GM04504 (cell line): ENCODE results near the gene SLC38A3.

Source experiments
- DNase-seq: peaks from one replicate; pipeline ENCODE4 v3.0.0-alpha.2; 2012; ENCODE audit warnings: low read depth

SLC38A3 gene

GRCh38 chr3:50204804-50205412 lies at the start of gene SLC38A3:
TSS of gene SLC38A3 (plus strand) at chr3:50205271. CDS start at chr3:50214200, 8,929 bp downstream.
- no peak for DNase-seq

- DNase-seq, result no peak
Measured at GRCh38 chr3:50155491-50155878, 49.6 kb upstream of the SLC38A3 start.

GRCh38 chr3:50155891-50156290 lies 49.2 kb upstream of the SLC38A3 start:
- no peak for DNase-seq

GRCh38 chr3:50156549-50157493 lies 48.2 kb upstream of the SLC38A3 start:
- no peak for DNase-seq

- DNase-seq, result no peak
Measured at GRCh38 chr3:50157827-50158529, 47.1 kb upstream of the SLC38A3 start.

GRCh38 chr3:50158530-50159146 lies 46.4 kb upstream of the SLC38A3 start:
- no peak for DNase-seq

- DNase-seq, result no peak
Measured at GRCh38 chr3:50160561-50160983, 44.5 kb upstream of the SLC38A3 start.

- DNase-seq, result no peak
Measured at GRCh38 chr3:50161320-50161719, 43.8 kb upstream of the SLC38A3 start.

- no peak for DNase-seq
Measured at GRCh38 chr3:50162034-50162883, 42.8 kb upstream of the SLC38A3 start.

GRCh38 chr3:50163572-50164455 lies 41.3 kb upstream of the SLC38A3 start:
- peak; percentile 90 for DNase-seq

- no peak for DNase-seq
Measured at GRCh38 chr3:50164481-50164880, 40.6 kb upstream of the SLC38A3 start.

- peak; percentile 58 for DNase-seq
Measured at GRCh38 chr3:50164984-50165909, 39.8 kb upstream of the SLC38A3 start.

- no peak for DNase-seq
Measured at GRCh38 chr3:50165910-50166538, 39.0 kb upstream of the SLC38A3 start.

GRCh38 chr3:50166620-50167019 lies 38.5 kb upstream of the SLC38A3 start:
- no peak for DNase-seq

- DNase-seq, result no peak
Measured at GRCh38 chr3:50167069-50167840, 37.8 kb upstream of the SLC38A3 start.

GRCh38 chr3:50167841-50168209 lies 37.2 kb upstream of the SLC38A3 start:
- DNase-seq, result no peak

GRCh38 chr3:50168388-50168787 lies 36.7 kb upstream of the SLC38A3 start:
- DNase-seq, result no peak

GRCh38 chr3:50168791-50169190 lies 36.3 kb upstream of the SLC38A3 start:
- DNase-seq, result no peak
